GM21717 (cell line): ENCODE data around the gene IQCK.

Source experiments
- ATAC-seq: cut with Tn5 transposase; IDR thresholded peaks from one replicate; pipeline ENCODE4 v1.9.1; 2021; ENCODE audit warnings: mild to moderate bottlenecking, moderate library complexity; ENCODE audit not compliant: unreplicated experiment

Gene IQCK

DNA sequence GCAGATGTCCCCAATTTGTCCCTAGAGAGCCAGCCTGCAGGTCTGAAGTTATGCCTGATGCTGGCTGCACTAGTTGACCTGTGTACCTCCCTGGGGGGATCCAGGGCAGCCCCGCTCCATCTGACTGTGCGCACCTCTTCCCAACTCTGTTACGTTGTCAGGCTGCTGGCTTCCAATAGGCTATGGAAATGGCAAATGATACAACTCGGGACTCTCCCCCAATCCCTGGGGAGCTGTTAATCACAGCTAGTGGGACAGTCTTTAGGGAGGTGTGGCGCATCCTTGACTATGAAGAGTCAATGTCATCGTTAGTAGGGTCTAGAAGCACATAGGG is 136.4 kb downstream of the IQCK start:
- ATAC-seq = no peak

DNA sequence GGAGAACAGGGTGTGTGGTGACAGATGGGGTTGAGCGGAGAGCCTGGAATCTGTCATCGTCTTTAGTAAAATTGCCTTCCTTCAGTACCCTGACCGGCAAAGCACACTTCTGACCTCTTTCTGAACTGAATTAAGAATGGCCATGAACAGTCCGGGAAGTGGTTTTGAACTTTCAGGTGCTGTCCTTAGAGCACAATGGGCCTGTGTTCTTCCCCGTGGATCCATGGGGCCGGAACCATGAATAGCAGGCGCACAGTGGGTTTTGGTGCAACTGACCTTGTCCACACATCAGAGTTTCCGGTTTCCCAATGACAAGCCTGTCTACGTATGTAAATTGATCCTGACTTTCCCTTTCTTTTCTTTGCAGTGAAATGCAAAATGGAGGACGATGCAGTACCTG is 138.0 kb downstream of the IQCK start:
- no peak for ATAC-seq

DNA sequence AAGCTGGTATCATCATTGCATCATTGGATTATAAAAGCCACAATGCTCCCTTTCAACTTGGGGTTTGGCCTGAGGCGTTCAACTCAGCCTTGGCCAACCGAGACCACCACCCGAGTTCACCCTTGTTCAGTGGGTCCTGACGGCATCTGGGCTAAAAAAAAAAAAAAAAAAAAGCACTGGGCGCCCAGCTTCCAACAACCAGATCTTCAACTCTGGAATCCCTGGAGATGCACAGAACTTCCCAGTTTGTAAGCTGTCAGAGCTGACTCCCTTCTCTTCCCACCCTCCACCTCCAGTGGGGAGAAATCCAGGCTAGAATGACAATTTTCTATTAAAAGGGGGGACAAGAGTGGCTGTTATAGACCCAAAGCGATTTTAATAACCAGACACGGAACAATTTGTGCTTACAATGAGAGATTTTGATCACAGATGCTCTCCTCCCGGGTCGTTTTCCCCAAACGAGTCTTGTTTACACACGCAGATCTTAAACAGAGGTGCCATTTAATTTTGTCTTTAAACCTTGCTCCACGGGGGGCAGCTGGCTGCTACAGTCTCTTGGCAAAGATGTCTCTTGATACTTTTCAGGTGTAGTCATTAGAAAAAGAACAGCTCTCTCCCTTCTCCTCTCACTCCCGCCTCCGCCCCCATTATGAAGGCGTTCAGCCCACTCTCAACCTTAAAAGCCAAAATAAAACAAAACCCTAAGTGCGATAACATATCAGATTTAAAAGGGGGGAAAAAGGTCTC is 139.7 kb downstream of the IQCK start:
- no peak for ATAC-seq

DNA sequence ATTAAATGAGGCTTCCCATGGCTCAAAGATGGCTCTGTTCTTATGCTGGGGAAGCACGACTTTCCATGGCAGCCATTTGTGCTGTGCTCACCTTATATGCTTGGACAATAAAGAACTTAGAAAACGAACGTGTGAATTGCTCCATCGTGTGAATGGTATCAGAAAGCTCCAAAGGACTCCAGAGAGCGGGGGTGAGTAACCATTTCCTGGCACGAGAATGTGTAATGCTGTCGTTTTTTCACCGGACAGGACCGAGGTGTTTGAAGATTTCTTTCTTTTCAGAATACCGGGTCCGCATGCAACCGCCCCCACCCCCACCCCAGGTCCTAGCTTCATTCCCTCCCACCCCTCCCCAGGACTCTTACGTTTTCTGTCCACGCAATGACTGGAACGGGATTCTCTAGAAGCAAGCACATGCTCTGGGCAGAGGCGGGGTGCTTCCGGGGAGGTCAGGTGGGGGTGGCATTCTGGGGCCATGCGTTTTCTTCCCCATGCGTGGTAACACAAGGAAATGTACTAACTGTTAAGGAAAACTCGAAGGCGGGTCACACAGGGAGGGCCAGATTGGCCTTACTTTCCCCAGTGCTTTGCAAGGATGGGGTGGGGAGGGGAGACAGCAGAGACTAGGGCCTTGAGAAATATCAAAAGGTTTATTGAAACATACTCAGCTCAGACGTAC is 140.4 kb downstream of the IQCK start:
- ATAC-seq = no peak

DNA sequence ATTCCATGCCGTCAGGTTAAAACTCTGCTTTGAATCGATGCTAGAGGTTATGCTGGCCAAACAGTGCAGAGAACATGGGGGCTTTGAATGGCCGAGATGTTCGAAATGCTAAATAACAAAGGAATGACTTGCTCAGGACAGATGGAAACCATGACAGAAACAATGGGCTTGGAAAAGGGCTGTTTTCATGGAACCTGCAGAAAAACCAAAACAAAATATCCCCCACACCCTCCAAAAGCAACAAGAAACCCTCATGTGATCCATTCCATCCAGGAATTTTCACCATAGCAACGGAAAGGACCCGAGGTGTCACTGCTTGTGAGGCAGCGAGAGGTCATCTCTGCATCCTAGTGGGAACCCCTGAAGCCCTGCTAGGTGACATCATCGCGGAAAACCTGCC is 141.1 kb downstream of the IQCK start:
- ATAC-seq = no peak

DNA sequence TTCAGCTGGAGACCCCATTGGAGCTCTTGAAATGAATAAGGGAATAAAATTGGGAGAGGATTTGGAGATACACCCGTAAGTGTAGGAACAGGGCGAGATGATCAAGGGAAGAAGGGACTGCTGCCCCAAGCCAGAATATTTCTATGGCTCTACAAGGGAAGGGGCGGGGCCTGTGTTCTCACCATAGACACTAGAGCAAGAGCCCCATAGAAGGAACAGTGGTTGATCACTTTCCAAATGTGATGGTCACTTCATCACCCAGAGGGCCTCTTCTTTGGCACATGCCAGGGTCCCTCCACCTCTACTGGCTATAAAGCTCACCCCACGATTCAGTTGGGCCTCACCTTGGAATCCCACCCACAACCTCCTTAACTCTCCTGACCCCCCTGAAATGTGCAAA is 141.5 kb downstream of the IQCK start:
- no peak for ATAC-seq

DNA sequence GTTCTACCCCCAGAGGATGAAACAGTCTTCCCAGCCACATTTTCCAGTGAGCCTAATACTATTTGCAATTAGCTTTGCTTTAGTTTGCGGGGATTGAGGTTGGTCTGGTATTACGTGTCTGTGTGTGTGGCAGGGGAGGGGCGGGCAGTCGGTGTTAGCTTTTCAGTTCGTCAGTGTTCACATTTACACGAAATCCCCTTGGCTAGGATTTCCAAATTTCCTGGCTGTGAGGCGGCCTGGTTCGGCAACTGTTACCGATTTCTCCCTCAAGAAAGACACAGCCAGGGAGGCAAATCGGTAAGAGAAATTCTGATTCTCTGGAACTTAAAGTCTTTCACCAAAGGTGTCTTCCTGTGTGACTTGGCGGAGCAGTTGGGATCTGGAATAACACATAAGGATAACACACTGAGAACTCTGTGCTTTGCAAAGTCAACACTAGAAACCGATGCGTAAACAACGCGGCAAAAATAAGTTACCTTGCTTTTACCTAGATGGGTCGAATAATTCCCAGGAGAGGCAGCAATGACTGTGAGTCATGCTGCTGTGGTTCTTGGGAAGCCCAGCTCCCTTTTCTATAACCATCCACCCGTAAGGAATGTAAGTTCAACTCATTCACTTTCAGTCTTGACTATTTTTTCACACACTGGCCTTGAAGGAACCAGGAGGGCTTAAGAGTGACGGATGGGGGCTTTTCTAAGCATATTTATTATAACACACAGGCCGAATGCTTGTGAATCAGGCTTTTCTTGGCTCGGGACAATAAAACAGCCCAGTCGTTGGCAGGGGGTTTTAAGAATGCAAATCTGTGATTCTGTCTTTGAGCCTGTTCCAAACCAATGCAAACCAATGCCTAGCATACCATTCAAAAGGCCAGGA is 142.3 kb downstream of the IQCK start:
- ATAC-seq = no peak

DNA sequence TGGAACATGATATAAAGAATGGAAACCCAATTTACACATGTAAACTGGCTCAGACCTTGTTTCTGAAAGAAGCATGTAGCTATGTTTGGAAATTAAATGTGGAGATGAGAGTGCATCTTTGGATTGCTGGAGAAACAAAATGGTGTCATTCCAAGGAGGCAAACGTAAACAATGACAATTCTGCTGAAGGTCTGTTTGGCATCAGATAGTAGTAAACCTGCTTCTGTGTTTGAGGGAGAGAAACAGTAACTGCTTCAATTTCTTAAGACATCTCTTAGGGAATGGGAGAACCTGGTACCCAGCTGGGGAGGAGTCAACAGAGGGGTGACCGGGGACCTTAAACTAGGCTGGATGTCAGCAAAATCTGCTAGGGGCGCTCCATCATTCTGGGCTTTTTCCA is 143.1 kb downstream of the IQCK start:
- ATAC-seq = no peak

DNA sequence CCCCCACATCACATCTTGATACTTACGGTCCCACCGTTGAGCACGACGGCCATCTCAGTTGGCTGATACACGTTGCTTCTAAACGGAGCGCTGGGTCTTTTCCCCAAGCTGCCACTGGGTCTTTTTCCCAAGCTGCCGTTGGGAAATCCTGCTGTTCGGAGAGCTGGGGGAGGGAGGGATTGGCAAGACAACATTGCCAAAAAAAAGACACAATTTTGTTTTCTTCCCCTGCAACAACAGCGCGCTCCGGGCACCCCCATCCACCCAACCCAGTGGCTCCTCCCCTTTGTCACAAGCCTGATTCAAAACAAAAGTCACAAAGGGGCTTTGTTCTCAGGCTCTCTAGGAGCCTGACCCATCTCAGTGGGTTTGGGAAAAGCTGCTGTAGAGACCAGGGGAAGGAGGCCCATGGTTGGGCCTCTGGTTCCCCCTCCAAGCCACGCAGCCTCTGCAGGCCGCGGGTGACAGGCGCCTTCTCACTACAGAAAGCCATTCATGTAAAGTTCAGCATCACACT is 143.8 kb downstream of the IQCK start:
- ATAC-seq = no peak

DNA sequence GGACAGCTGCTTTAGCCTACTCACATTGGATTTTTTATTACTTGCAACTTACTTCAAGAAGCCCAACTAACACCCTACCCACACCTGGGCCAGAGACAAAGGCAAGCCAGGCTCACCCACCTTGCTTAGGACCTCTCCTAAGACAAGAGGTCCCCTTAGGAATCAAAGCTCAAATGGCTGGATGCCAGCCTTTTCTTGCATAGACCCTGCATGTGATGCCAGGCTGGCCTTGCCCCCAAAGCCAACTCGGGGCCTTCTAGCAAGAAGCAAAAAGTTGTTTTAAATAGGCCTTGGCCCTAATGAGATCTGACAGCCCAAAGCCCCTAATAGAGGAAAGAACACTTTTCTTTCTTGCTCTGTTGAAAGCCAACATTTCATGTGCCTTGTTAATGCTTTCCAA is 145.9 kb downstream of the IQCK start:
- ATAC-seq = no peak

DNA sequence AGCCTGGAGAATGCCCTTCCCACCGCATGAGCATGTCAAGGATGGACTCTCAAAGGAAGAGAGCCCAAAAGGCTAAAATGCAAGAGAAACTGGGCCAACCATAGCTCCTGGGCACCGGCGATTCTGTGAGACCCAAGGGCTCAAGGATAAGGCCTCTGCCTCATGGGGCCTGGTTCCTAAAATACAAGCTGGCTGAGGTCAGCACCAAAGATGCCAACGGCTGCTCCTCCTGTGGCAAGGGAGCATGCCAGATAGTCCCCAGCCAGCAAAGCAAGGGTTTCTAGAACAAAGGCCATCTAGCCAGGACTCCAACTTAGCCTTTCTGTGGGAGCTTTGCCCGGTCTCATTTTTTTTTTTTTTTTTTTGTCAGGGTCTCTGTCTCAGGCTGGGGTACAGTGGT is 146.5 kb downstream of the IQCK start:
- ATAC-seq = no peak

DNA sequence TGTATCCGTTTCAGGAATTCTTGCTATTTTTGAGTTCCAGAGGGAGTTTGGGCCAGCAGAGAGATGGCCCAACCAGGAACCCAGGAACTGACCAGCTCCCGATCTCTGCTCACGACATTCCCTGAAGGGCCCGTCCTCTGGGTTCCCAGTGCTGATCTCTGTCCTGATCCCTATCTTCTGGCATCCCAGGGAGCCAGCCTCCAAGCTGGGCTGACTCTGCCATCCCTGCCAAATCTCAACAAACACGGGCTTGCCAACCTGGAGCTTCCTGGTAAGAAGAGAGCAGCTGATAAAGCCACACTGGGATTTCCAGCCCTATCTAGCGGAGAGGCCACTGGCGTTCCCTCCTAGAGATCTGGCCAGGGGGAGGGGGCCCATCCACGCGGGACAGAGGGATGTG is 150.3 kb downstream of the IQCK start:
- ATAC-seq = no peak

DNA sequence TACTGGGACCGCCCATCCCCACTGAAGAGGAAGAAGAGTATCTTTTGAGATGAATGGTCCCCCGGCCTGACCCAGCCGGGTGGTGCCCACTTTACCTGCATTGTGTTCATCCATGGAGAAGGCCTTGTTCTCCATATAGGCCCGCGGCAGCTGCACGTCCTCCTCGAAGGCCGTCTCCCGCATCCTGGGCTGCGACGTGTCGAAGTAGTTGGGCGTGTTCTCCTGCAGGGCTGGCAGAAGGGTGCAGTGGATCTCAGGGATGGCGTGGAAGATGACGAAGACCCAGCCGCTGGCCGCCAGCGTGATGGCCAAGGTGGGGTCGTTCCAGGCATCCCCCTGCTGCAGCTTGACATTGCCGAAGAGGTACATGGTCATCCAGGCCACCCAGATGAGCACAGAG is 153.7 kb downstream of the IQCK start:
- ATAC-seq = no peak

DNA sequence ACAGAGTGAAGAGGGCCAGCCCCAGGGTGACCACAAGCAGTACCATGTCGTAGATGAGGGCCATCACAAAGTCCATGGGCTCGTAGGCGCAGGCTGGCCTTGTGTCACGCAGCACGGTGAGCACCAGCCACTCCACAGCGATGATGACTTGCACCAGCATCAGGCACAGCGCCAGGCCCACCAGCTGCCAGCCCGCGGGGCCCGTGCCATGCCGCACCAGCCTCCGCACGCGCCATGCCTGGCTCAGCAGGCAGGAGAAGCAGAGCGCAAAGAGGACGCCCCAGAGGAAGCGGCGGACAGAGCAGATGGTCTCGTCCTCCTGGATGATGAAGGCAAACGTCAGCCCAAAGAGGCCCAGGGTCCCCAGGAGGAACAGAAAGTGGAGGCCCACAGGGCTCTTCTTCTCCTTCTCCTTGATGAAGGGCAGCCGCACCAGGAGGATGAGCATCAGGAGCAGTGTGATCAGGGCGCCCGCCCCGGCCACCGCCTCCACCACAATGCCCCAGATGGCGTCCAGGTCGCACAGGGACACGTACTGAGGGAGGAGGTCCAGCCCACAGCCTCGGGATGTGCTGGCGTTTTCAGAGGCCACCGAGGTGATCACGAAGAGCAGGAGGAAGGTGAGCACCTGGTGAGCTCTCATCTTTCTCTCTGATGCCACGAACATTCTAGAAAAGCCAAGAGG is 154.2 kb downstream of the IQCK start:
- no peak for ATAC-seq

DNA sequence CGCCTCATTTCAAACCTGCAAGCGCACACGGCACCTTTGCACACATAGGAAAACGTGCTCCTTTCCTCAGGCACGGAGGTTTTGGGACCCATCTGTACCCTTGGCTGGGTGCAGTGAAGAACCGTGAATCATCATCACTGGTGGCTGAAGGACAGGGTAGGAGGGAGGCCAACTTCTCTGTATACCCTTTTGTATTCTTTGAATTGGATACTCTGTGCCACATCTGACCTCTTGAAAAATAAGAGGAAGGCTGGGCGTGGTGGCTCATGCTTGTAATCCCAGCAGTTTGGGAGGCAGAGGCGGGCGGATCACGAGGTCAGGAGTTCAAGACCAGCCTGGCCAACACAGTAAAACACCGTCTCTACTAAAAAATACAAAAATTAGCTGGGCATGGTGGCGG is 154.9 kb downstream of the IQCK start:
- ATAC-seq = no peak

DNA sequence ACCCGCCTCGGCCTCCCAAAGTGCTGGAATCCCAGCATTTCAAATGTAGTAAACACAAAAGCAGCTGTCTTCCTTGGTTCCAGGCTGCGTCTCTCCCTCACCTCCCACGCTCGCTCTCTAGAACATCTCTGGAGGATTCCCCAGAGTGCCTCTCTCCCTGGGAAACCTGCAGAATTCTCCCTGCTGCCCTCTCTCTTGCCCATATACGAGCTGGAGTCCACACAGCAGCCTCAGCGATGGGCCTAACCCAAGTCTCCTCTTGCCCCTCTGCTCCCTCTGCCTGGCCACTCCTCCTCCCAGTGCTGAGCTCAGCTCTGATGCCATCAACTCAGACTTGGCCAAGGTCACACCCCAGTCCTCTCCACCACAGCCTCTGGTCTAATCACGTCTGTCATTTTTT is 156.0 kb downstream of the IQCK start:
- ATAC-seq = no peak

DNA sequence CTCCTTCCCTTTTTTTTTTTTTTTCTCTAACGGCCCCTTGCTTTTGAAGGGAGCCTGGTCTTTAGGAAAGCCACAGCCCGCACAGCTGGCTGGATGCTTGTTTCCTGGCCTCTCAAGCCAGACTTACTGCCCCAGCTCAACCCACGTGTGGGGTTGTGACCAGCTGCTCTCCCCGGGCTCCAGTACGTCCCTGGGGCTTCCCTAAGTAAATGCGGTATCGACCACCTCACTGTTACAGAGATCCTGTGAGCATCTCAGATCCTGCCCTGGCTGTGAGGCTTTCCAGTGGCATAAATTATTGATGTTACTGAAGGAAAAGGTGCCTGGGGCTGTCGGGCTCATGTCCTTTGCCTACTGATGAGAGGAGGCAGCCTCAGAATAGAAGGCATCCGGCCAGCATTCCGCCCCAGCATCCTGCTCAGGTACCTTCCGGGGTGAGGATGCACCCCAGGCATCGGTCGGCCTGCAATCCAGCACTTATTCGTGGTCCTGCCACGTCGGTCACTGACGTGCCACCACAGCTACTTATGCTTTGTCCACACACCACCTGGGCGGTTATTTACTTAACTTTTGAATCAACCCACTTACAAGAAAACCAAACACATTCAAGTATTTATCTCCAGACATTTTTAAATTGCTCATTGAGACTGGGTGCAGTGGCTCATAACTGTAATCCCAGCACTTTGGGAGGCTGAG is 156.9 kb downstream of the IQCK start:
- no peak for ATAC-seq

DNA sequence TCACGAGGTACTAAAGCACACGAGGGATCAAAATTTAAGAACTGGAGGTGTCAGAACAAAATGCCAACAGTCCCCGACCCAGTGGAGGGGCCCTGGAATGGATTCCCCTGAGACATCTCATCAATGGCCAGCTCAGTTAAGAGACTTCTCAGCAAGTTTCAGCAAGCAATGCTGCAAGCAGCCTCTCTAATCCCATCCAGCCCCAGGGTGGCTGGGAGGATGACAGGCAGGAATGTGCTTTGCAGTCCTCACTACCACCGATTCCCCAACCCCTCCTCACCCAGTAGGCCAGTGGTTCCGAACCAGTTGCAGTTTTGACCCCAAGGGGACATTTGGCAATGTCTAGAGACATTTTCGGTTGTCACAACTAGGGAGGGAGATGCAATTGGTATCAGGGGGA is 157.8 kb downstream of the IQCK start:
- ATAC-seq = no peak

DNA sequence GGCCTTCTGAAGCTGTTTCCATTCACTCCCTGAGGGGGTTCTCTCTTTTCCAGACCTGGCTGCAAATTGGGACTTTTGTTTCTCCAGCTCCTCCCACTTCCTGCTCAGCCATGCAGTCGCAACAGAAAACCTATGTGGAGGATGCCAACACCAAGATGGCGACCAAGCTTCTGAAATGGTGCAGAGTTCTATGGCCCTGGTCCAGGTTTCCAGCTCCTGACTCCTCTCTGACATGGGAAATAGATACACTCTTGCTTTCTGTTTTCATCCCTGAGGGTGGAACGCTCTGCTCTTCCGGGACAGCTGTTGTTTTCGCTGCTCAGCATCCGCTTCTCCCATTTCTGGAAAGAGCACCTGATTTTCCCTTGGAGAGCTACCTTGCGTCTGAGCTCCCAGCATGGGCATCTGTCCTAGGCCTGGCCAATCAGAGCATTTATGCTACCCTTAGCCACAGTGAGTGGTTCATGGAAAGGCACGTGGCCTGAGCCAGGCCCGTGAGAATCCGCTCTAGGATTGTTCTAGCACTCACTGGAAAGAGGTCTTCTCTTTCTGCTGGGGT is 158.5 kb downstream of the IQCK start:
- ATAC-seq = no peak

DNA sequence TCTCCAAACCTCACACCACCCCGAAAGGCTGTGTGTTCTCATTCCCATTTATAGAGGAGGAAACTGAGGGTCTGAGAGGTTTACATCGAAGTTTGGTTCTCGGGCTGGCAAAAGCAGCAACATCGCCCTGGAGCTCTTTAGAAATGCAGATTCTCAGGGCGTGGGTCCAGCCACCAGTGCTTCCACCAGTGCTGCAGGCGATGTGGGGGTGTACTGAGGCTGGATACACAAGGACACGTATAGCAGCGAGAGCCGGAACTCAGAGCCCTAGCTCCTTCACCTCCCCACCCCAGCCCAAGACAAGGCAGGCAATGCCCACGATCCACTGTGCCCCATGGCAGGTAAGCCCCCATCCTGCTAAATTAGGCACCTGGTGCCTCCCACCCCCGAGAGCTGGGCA is 160.7 kb downstream of the IQCK start:
- no peak for ATAC-seq
